Muscle of arm (tissue), 14 donors: Measurements from ENCODE around the gene SNAPC5. TPM values are rescaled to one million over a fixed set of nuclear protein-coding genes. Genes with fewer than 3 reads are reported as not detected.
"Not testable (repeated sequence)": the region's sequence is repeated elsewhere in the genome, so short reads cannot be mapped to it uniquely, and the experiment has no call there.

Experiments used
- DNase-seq: peaks from one replicate; pipeline ENCODE4 v3.0.0-alpha.2; 2013
- long read RNA-seq, 11 donors: transcript quantifications; one replicate each; lab custom pipeline, GENCODE V29; 2026
- polyA plus RNA-seq, 12 donors: library from polyadenylated mRNA; unstranded; fragments of 120-200 nt; gene quantifications; one replicate each; pipeline ENCODE4 v1.2.1, GENCODE V29; 2013; ENCODE audit not compliant: insufficient read length in 12 of 12

SNAPC5 gene
- 10 to 100 TPM in 11 of 12 donors, not detected in 1; 25.7 to 44.2 (median 37.4) TPM for polyA plus RNA-seq
- long read RNA-seq, donor 1, transcript SNAPC5-202 (3 exons, 1,002 nt): major isoform, 13 of 16 reads
- long read RNA-seq, donor 1, partial matches to known transcripts: 0 of 16 reads
- long read RNA-seq, donor 1, other reads (novel, unspliced or antisense): 0 of 16 reads
- long read RNA-seq, donor 2, transcript SNAPC5-202 (3 exons, 1,002 nt): major isoform, 19 of 21 reads
- long read RNA-seq, donor 2, partial matches to known transcripts: 0 of 21 reads
- long read RNA-seq, donor 2, other reads (novel, unspliced or antisense): 0 of 21 reads
- long read RNA-seq, donor 3, transcript SNAPC5-202 (3 exons, 1,002 nt): major isoform, 8 of 13 reads
- long read RNA-seq, donor 3, partial matches to known transcripts: 5 of 13 reads
- long read RNA-seq, donor 3, other reads (novel, unspliced or antisense): 0 of 13 reads
- long read RNA-seq, donor 4, partial matches to known transcripts: 0 of 3 reads
- long read RNA-seq, donor 4, other reads (novel, unspliced or antisense): 0 of 3 reads
- long read RNA-seq, donor 5, transcript SNAPC5-202 (3 exons, 1,002 nt): major isoform, 21 of 26 reads
- long read RNA-seq, donor 5, partial matches to known transcripts: 0 of 26 reads
- long read RNA-seq, donor 5, other reads (novel, unspliced or antisense): 0 of 26 reads
- long read RNA-seq, donor 6, transcript SNAPC5-202 (3 exons, 1,002 nt): major isoform, 7 of 11 reads
- long read RNA-seq, donor 6, partial matches to known transcripts: 0 of 11 reads
- long read RNA-seq, donor 6, other reads (novel, unspliced or antisense): 0 of 11 reads
- long read RNA-seq, donor 7, transcript SNAPC5-202 (3 exons, 1,002 nt): major isoform, 14 of 16 reads
- long read RNA-seq, donor 7, partial matches to known transcripts: 0 of 16 reads
- long read RNA-seq, donor 7, other reads (novel, unspliced or antisense): 0 of 16 reads
- long read RNA-seq, donor 8, transcript SNAPC5-202 (3 exons, 1,002 nt): major isoform, 23 of 26 reads
- long read RNA-seq, donor 8, partial matches to known transcripts: 0 of 26 reads
- long read RNA-seq, donor 8, other reads (novel, unspliced or antisense): 0 of 26 reads
- long read RNA-seq, donor 9, transcript SNAPC5-202 (3 exons, 1,002 nt): major isoform, 8 of 13 reads
- long read RNA-seq, donor 9, partial matches to known transcripts: 0 of 13 reads
- long read RNA-seq, donor 9, other reads (novel, unspliced or antisense): 0 of 13 reads
- long read RNA-seq, donor 10, transcript SNAPC5-202 (3 exons, 1,002 nt): major isoform, 18 of 26 reads
- long read RNA-seq, donor 10, transcript SNAPC5-201 (2 exons, 794 nt): minor isoform, 5 of 26 reads
- long read RNA-seq, donor 10, partial matches to known transcripts: 0 of 26 reads
- long read RNA-seq, donor 10, other reads (novel, unspliced or antisense): 0 of 26 reads
- long read RNA-seq, donor 11, transcript SNAPC5-202 (3 exons, 1,002 nt): major isoform, 23 of 27 reads
- long read RNA-seq, donor 11, partial matches to known transcripts: 0 of 27 reads
- long read RNA-seq, donor 11, other reads (novel, unspliced or antisense): 0 of 27 reads

- DNase-seq: peak; percentile 94
These were observed at the start of gene SNAPC5 for GRCh38 chr15:66497502-66498455. TSS of gene SNAPC5 (minus strand) at chr15:66497762. CDS start at chr15:66497731, 31 bp downstream.

GRCh38 chr15:66545255-66545654, 47.7 kb upstream of the SNAPC5 start:
- no peak for DNase-seq

GRCh38 chr15:66542896-66543295, 45.3 kb upstream of the SNAPC5 start:
- no peak for DNase-seq

- DNase-seq: no peak
These were observed 37.5 kb upstream of the SNAPC5 start for GRCh38 chr15:66535056-66535455.

GRCh38 chr15:66524838-66525237, 27.3 kb upstream of the SNAPC5 start:
- no peak for DNase-seq

GRCh38 chr15:66523926-66524325, 26.4 kb upstream of the SNAPC5 start:
- DNase-seq: no peak

GRCh38 chr15:66515901-66516322, 18.4 kb upstream of the SNAPC5 start:
- DNase-seq: no peak

- no peak for DNase-seq
These were observed 17.0 kb upstream of the SNAPC5 start for GRCh38 chr15:66514586-66514985.

- DNase-seq: no peak
These were observed 10.8 kb upstream of the SNAPC5 start for GRCh38 chr15:66508293-66508883.

GRCh38 chr15:66505818-66506217, 8.3 kb upstream of the SNAPC5 start:
- DNase-seq: no peak

GRCh38 chr15:66505430-66505811, 7.9 kb upstream of the SNAPC5 start:
- no peak for DNase-seq

- DNase-seq: peak; percentile 91
These were observed 7.2 kb upstream of the SNAPC5 start, which contains the start of the genes RPL4 and ZWILCH for GRCh38 chr15:66504563-66505429. TSS of gene RPL4 (minus strand) at chr15:66504855. CDS start at chr15:66504790, 65 bp downstream. TSS of gene ZWILCH (plus strand) at chr15:66505326. CDS start at chr15:66505339, 13 bp downstream.

- no peak for DNase-seq
These were observed 6.4 kb upstream of the SNAPC5 start for GRCh38 chr15:66503780-66504562.

- DNase-seq: not testable (repeated sequence)
These were observed 5.6 kb upstream of the SNAPC5 start for GRCh38 chr15:66503041-66503648.

- DNase-seq: no peak
These were observed 4.9 kb upstream of the SNAPC5 start for GRCh38 chr15:66502491-66502890.

- not testable (repeated sequence) for DNase-seq
These were observed 2.8 kb upstream of the SNAPC5 start for GRCh38 chr15:66500346-66500745.
